GM23248 (cell line): Measurements from ENCODE around the gene PLA2G2D.

Source experiments
- EZH2 ChIP-seq: fragments of 200-600 bp; sonication (generic); IDR thresholded peaks from 2 replicates; pipeline ENCODE4 v1.6.1; 2018; ENCODE audit warnings: antibody characterized with exemption, mild to moderate bottlenecking; ENCODE audit not compliant: insufficient read depth, poor library complexity, severe bottlenecking
- EZH2phosphoT487 ChIP-seq: fragments of 200-600 bp; sonication (generic); IDR thresholded peaks from 2 replicates; pipeline ENCODE4 v1.6.1; 2018; ENCODE audit warnings: antibody characterized with exemption, moderate library complexity, mild to moderate bottlenecking, low read depth; ENCODE audit not compliant: insufficient read depth

DNA sequence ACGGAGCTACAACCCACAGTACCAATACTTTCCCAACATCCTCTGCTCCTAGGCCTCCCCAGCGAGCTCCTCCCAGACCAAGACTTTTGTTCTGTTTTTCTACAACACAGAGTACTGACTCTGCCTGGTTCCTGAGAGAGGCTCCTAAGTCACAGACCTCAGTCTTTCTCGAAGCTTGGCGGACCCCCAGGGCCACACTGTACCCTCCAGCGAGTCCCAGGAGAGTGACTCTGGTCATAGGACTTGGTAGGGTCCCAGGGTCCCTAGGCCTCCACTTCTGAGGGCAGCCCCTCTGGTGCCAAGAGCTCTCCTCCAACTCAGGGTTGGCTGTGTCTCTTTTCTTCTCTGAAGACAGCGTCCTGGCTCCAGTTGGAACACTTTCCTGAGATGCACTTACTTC is 28.7 kb downstream of the PLA2G2D start:
- TF ChIP-seq EZH2phosphoT487 (no peak), EZH2 (no peak)
